Coronary artery (tissue), 2 donors: ENCODE data around the gene CNKSR3.

Experiments used
- DNase-seq: peaks from one replicate; pipeline ENCODE4 v3.0.0-alpha.2; 2017; ENCODE audit warnings: low spot score
- H3K27ac ChIP-seq, 2 donors: fragments of 200-600 bp; sonication (generic); one replicate each; pipeline ENCODE4 v1.5.1; 2016 to 2019
- H3K4me3 ChIP-seq: fragments of 200-600 bp; sonication (generic); 2 replicates; pipeline ENCODE4 v1.5.1; 2016; ENCODE audit warnings: mild to moderate bottlenecking, moderate library complexity
- CTCF ChIP-seq: fragments of 200-600 bp; sonication (generic); IDR thresholded peaks from one replicate; pipeline ENCODE4 v1.5.1; 2019; ENCODE audit warnings: antibody characterized with exemption

Gene CNKSR3

GRCh38 chr6:154473324-154473723 is 37.2 kb downstream of the CNKSR3 start:
- Histone ChIP-seq H3K27ac (no peak overlapping the region), H3K4me3 (no peak overlapping the region)
- no peak for TF ChIP-seq CTCF
- no peak for DNase-seq

- DNase-seq = no peak
- no peak overlapping the region for H3K4me3 ChIP-seq
- TF ChIP-seq CTCF = no peak
- no peak overlapping the region for H3K27ac ChIP-seq
Observed at GRCh38 chr6:154471609-154472362, 38.7 kb downstream of the CNKSR3 start.

GRCh38 chr6:154469306-154469935 is 41.1 kb downstream of the CNKSR3 start:
- no peak for DNase-seq
- no peak for TF ChIP-seq CTCF
- H3K27ac ChIP-seq = no peak overlapping the region
- H3K4me3 ChIP-seq = no peak overlapping the region

- no peak for DNase-seq
- no peak overlapping the region for H3K27ac ChIP-seq
- no peak overlapping the region for H3K4me3 ChIP-seq
- no peak for TF ChIP-seq CTCF
Observed at GRCh38 chr6:154468760-154469159, 41.7 kb downstream of the CNKSR3 start.

- Histone ChIP-seq H3K4me3 (no peak overlapping the region), H3K27ac (no peak overlapping the region)
- no peak for TF ChIP-seq CTCF
- no peak for DNase-seq
Observed at GRCh38 chr6:154466971-154467679, 43.4 kb downstream of the CNKSR3 start.

GRCh38 chr6:154466139-154466538 is 44.3 kb downstream of the CNKSR3 start:
- DNase-seq = no peak
- Histone ChIP-seq H3K27ac (no peak overlapping the region), H3K4me3 (no peak overlapping the region)
- no peak for TF ChIP-seq CTCF
